Coronary artery (tissue), 2 donors: ENCODE data around the gene PDE8A.

Source experiments
- DNase-seq: peaks from one replicate; pipeline ENCODE4 v3.0.0-alpha.2; 2017; ENCODE audit warnings: low spot score
- H3K27ac ChIP-seq, 2 donors: fragments of 200-600 bp; sonication (generic); one replicate each; pipeline ENCODE4 v1.5.1; 2016 to 2019
- H3K4me3 ChIP-seq: fragments of 200-600 bp; sonication (generic); 2 replicates; pipeline ENCODE4 v1.5.1; 2016; ENCODE audit warnings: mild to moderate bottlenecking, moderate library complexity
- CTCF ChIP-seq: fragments of 200-600 bp; sonication (generic); IDR thresholded peaks from one replicate; pipeline ENCODE4 v1.5.1; 2019; ENCODE audit warnings: antibody characterized with exemption

The PDE8A gene

GRCh38 chr15:85151861-85152260, 170.2 kb downstream of the PDE8A start:
- no peak overlapping the region for H3K27ac ChIP-seq
- DNase-seq = no peak
- H3K4me3 ChIP-seq = no peak overlapping the region
- TF ChIP-seq CTCF = no peak

GRCh38 chr15:85154061-85154460, 172.4 kb downstream of the PDE8A start:
- no peak for TF ChIP-seq CTCF
- no peak for DNase-seq

GRCh38 chr15:85155360-85155759, 173.7 kb downstream of the PDE8A start:
- no peak for TF ChIP-seq CTCF
- no peak overlapping the region for H3K27ac ChIP-seq

More at GRCh38 chr15:85154061-85154460, 172.4 kb downstream of the PDE8A start:
- no peak overlapping the region for H3K4me3 ChIP-seq
- no peak overlapping the region for H3K27ac ChIP-seq

GRCh38 chr15:85155857-85156256, 174.2 kb downstream of the PDE8A start:
- H3K4me3 ChIP-seq = no peak overlapping the region
- DNase-seq = no peak
- no peak for TF ChIP-seq CTCF
- H3K27ac ChIP-seq = no peak overlapping the region

More at GRCh38 chr15:85155360-85155759, 173.7 kb downstream of the PDE8A start:
- no peak for DNase-seq
- no peak overlapping the region for H3K4me3 ChIP-seq

- DNase-seq = no peak
- Histone ChIP-seq H3K4me3 (no peak overlapping the region), H3K27ac (no peak overlapping the region)
- TF ChIP-seq CTCF = no peak
Observed at GRCh38 chr15:85157344-85157743, 175.7 kb downstream of the PDE8A start.

GRCh38 chr15:85162237-85162636, 180.6 kb downstream of the PDE8A start:
- TF ChIP-seq CTCF = no peak
- no peak for DNase-seq
- Histone ChIP-seq H3K4me3 (no peak overlapping the region), H3K27ac (no peak overlapping the region)

GRCh38 chr15:85164841-85165466, 183.3 kb downstream of the PDE8A start:
- H3K27ac ChIP-seq = no peak overlapping the region
- no peak overlapping the region for H3K4me3 ChIP-seq
- no peak for TF ChIP-seq CTCF
- DNase-seq = no peak
